Measurements from ENCODE around the gene ALDH9A1. TPM values are rescaled to one million over a fixed set of nuclear protein-coding genes. Genes with fewer than 3 reads are reported as not detected.

Gene ALDH9A1
- total RNA-seq, 1 experiment from 2014 or later = 78.0 TPM

Other genes with a start within 250 kb of the ALDH9A1 start
- not detected in 2 replicates for gene LRRC52, start 154.6 kb downstream of the ALDH9A1 start, total RNA-seq (2014; rRNA removed)
- gene MGST3, start 67.3 kb downstream of the ALDH9A1 start, total RNA-seq (2014; rRNA removed) = 117 and 168 TPM in 2 replicates
- gene TMCO1, start 70.3 kb upstream of the ALDH9A1 start, total RNA-seq (2014; rRNA removed) = 63.7 and 80.6 TPM in 2 replicates
- 193 and 209 TPM in 2 replicates for gene UCK2, start 129.1 kb upstream of the ALDH9A1 start, total RNA-seq (2014; rRNA removed)

All from PC-3 (cell line).